ENCODE results near the gene NANS. TPM values are rescaled to one million over a fixed set of nuclear protein-coding genes. Genes with fewer than 3 reads are reported as not detected.

Gene NANS
- total RNA-seq (2014; rRNA removed; shearing (Covaris generic)), result 128 and 139 TPM in 2 replicates

GRCh38 chr9:98056269-98057137 is at the start of gene NANS:
NANS (plus strand) TSS chr9:98056732; CDS start chr9:98056809, 77 bp downstream.

GRCh38 chr9:98118640-98119601 is 62.4 kb downstream of the NANS start, which contains the start of gene TRIM14:
TRIM14 (minus strand) TSS chr9:98119222; CDS start chr9:98119188, 34 bp downstream.

Small RNA genes lying within 50 kb of the gene (small RNA-seq; reads per million reads assigned to genes)
- gene RF00017 (not detected), gene RNU6-918P (not detected)

Other genes starting within 250 kb of the NANS start
- not detected in 2 replicates for gene FOXE1, start 203.5 kb upstream of the NANS start, total RNA-seq (2014; rRNA removed; shearing (Covaris generic))
- 22.0 and 33.1 TPM in 2 replicates for gene TRMO, start 134.2 kb upstream of the NANS start, total RNA-seq (2014; rRNA removed; shearing (Covaris generic))
- gene HEMGN, start 118.6 kb upstream of the NANS start, total RNA-seq (2014; rRNA removed; shearing (Covaris generic)), result not detected in 2 replicates
- 48.0 and 61.6 TPM in 2 replicates for gene ANP32B, start 73.4 kb upstream of the NANS start, total RNA-seq (2014; rRNA removed; shearing (Covaris generic))
- gene TRIM14, start 62.5 kb downstream of the NANS start, total RNA-seq (2014; rRNA removed; shearing (Covaris generic)), result 13.6 and 21.7 TPM in 2 replicates
- gene CORO2A, start 135.9 kb downstream of the NANS start, total RNA-seq (2014; rRNA removed; shearing (Covaris generic)), result 3.7 and 4.1 TPM in 2 replicates
- gene TBC1D2, start 198.9 kb downstream of the NANS start, total RNA-seq (2014; rRNA removed; shearing (Covaris generic)), result 7.5 and 8.7 TPM in 2 replicates